ENCODE measurements around the gene ASTE1. TPM values are rescaled to one million over a fixed set of nuclear protein-coding genes. Genes with fewer than 3 reads are reported as not detected.

ASTE1 gene
- total RNA-seq, 1 experiment from 2014 or later, result 2.4 TPM

DNA sequence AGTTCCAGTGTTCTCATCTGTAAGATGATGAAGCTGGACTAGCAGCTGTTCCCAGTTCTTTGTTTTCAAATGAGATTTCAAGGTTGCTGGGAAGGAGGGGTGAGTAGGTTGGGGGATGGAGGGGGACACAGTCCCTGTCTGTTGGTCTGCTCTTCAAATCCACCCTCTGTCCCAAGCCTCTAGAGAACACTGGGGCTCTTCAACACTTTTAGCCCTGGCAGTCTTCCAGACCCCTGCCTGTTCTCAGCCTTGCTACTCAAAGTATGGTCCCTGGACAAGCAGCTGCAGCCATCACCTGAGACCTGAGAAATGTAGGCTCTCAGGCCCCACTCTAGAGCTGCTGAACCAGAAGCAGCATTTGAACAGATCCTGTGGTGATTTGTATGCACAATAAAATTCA lies 41.4 kb upstream of the ASTE1 start (continued):
- TF ChIP-seq, protein P1, sequence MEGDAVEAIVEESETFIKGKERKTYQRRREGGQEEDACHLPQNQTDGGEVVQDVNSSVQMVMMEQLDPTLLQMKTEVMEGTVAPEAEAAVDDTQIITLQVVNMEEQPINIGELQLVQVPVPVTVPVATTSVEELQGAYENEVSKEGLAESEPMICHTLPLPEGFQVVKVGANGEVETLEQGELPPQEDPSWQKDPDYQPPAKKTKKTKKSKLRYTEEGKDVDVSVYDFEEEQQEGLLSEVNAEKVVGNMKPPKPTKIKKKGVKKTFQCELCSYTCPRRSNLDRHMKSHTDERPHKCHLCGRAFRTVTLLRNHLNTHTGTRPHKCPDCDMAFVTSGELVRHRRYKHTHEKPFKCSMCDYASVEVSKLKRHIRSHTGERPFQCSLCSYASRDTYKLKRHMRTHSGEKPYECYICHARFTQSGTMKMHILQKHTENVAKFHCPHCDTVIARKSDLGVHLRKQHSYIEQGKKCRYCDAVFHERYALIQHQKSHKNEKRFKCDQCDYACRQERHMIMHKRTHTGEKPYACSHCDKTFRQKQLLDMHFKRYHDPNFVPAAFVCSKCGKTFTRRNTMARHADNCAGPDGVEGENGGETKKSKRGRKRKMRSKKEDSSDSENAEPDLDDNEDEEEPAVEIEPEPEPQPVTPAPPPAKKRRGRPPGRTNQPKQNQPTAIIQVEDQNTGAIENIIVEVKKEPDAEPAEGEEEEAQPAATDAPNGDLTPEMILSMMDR (IDR thresholded peaks at IDR 0.05 in 2 of 3, conservative IDR thresholded peaks at IDR 0.05 in 1 of 3; ENCODE audit: borderline replicate concordance in 1 of 3, insufficient read depth in 1 of 3, low read depth in 2 of 3, low read length in 2 of 3), result no peak
- no peak for TF ChIP-seq EZH2 (IDR thresholded peaks at IDR 0.05)
- TF ChIP-seq ZNF274 (IDR thresholded peaks at IDR 0.05; ENCODE audit: low read depth, low read length), result no peak
- TF ChIP-seq SRF (IDR thresholded peaks at IDR 0.05; ENCODE audit: low read depth), result no peak
- no peak for TF ChIP-seq ELF1 (IDR thresholded peaks at IDR 0.05; ENCODE audit: borderline replicate concordance, low read depth)

- no peaks in the 10 kb centered on the region for H3K27me3 ChIP-seq (ENCODE audit: insufficient read depth, low read length)
- TF ChIP-seq, protein P1 (IDR thresholded peaks at IDR 0.05 in 2 of 3, conservative IDR thresholded peaks at IDR 0.05 in 1 of 3; ENCODE audit: borderline replicate concordance in 1 of 3, insufficient read depth in 1 of 3, low read depth in 2 of 3, low read length in 2 of 3), result peak in 2 of 3 experiments; percentile 39 to 42; a peak in 2 of 6 replicates
- TF ChIP-seq RAD21 (IDR thresholded peaks at IDR 0.05; ENCODE audit: low read depth) (peak; percentile 55), POLR2A (IDR thresholded peaks at IDR 0.05; ENCODE audit: borderline replicate concordance, extremely low read depth, insufficient read depth, insufficient read length) (no peak)
- DNase-seq (ENCODE audit: low read depth, low spot score) (no peak), ATAC-seq (no peak)
- ChIA-PET POLR2A (no interaction called here), CTCF (no interaction called here), RAD21 (ENCODE audit: low non-redundant PET in 1 of 2, low total read pairs in 2 of 2, uncharacterized antibody in 2 of 2, unreplicated experiment in 2 of 2) (no interaction called here)
- H3K79me2 ChIP-seq (ENCODE audit: insufficient read depth, low read length), result no peaks in the 10 kb centered on the region
- no peak overlapping the region for H3K27ac ChIP-seq (ENCODE audit: low read depth, low read length)
- intact Hi-C loops (cut with micrococcal nuclease), result loop anchor here (1.0 kb wide), 1 partner anchor 976 kb away; no protein-coding TSS in a partner anchor
- no peaks in the 10 kb centered on the region for H4K20me1 ChIP-seq (ENCODE audit: insufficient read depth)
- H3K9ac ChIP-seq (ENCODE audit: low read length), result no peak overlapping the region
- H3K36me3 ChIP-seq (ENCODE audit: control insufficient read depth in 1 of 2, insufficient read depth in 2 of 2, low read length in 2 of 2), result no peaks in the 10 kb centered on the region
- H3K4me1 ChIP-seq (ENCODE audit: control insufficient read depth in 1 of 2, insufficient read depth in 2 of 2, low read length in 2 of 2), result no peaks in the 10 kb centered on the region
- BruUV-seq (replicated peaks), result no TSS peak
- no peaks in the 10 kb centered on the region for H3K9me3 ChIP-seq (ENCODE audit: control insufficient read depth in 1 of 2, insufficient read depth in 1 of 2, low read depth in 1 of 2, low read length in 2 of 2)
- H3K4me2 ChIP-seq (ENCODE audit: low read length), result no peak overlapping the region
- no peak overlapping the region for H2AFZ ChIP-seq (ENCODE audit: low read depth, low read length, poor library complexity, severe bottlenecking)
- no peak overlapping the region for H3K4me3 ChIP-seq (replicated peaks in 1 of 2; ENCODE audit: low read depth in 1 of 2, low read length in 2 of 2)
- H3K9me2 ChIP-seq (ENCODE audit: insufficient read depth), result no peaks in the 10 kb centered on the region
Measured at GRCh38 chr3:131053043-131053859, 26.6 kb upstream of the ASTE1 start.
